Stimulated activated CD8-positive, alpha-beta memory T cell treated with anti-CD3 and anti-CD28 coated beads, Interleukin-2, amount 100 ng/mL, for 48 hours (primary cell): ENCODE results near the gene FAM32A.
A peak's percentile ranks its signal among the peaks of the same experiment; 100 is the strongest.

ENCODE experiments used
- DNase-seq, 2 donors: peaks; one replicate each; pipeline ENCODE4 v3.0.0-alpha.2; 2020; ENCODE audit warnings: low read depth in 2 of 2

The FAM32A gene

DNA sequence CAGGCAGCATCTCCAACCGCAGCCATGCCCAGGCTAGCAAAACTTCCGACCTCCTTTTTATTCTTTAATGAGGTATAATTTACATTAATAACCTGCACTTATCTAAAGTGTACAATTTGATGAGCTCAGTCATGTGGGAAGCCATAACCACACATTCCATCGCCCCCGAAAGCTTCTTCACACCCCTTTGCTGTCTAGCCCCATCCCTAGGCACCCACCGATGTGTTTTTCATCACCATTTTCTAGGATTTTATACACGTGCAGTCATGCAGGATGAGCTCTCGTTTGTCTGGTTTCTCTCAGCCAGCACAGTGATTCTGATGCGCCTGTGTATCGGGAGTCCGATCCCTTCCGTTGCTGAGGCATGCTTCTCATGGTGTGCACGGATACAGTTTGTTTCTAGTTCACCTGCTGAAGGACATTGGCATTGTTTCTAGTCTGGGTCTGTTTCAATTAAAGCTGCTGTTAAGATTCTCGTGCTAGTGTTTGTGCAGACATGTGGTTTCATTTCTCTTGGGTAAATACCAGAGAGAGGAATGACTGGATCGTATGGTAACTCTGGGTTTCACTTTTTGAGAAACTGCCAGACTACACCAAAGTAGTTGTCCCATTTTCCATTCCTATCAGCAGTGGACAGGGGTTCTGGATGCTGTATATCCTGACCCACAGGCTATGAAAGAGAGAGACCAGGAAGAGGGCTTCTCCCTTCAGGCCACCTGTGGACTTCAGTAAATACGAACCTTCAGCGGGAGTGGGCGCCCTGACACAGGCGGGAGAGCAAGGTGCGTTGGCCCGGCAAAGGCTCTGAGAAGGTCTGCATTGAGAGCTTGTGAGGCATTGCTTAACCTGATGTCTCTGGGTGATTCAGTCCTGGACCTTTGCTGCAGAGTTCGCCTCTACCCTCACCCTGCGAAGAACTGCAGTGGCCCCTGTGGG lies 17.4 kb downstream of the FAM32A start:
- DNase-seq, result no peak

DNA sequence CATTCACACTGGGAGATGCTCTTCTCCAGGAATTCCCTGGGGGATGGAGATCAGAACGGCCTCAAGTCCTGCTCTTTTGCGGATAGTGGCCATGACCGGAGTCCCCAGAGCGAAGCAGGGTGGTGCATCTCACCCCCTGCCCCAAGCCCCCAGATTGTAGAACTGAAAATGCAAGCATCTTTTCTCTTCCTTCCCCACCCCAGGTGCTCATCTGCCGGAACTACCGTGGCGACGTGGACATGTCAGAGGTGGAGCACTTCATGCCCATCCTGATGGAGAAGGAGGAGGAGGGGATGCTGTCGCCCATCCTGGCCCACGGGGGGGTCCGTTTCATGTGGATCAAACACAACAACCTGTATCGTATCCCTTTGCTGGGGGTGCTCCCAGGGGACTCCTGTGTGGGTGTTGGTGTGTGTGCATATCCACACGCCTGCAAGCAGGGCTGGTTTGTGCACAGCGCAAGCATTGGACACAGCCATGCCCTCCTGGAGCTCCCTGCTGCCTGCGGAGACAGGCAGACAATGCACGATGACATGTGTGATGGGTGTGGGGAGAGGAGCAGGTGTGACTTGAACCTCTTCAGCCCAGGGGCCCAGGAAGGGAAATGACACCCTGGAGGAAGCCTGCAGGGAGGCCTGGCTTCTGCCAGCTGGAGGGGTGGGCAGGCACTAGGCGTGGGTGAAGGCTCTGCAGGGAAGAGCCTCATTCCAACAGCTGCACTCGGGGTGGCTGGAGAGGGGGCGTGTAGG lies 18.2 kb downstream of the FAM32A start:
- DNase-seq, result no peak

DNA sequence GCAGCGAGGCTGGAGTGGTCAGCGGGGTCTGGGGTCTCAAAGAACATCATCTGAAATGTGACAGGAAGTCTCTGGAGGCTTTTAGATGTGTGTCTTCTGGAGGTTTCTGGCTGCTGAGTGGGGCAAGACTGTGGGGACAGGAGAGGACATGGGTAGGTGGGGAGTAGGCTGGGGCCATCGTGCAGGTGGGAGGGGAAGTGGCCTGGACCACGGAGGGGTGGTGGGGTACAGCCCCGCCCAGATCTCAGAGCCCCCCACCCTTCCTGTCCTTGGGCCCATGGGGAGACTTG lies 18.7 kb downstream of the FAM32A start:
- DNase-seq, result no peak

DNA sequence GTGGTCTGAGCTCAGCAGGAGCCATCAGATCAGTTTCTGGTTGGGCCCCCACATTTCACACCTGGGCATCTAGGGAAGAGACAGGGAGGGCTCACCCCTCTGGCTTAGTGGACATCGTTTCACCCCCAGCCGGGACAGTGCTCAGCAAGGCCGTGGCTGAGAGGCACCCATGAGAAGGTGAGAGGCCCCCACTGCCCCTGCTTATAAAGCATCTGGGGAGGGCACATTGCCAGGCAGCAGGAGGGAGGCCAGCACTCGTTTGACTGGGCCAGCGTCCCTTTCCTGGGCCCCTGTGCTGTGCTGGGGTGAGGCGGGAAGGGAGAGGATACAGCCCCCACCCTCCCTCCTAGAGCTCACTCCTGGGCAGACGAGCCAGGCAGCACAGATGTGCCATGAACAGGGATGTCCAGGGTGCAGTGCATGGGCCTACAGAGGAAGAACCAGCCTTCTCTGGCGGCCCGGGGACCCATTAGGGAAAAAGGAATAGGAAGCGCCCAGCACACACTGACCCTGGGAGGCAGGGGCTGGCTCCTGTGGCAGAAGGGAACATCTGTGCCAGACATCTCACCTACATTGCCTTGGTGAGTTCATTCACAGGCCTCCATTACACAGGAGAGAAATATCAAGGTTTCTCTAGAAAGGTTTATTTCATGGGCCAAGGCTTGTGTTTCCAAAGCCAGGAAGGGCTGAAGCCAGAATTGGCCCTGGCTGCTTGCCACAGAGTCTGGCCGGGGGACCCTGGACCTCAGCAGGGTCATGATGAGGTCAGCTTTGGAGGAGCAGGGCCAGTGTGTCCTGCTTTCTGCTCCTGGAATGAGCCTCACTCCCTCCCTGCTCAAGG lies 20.2 kb downstream of the FAM32A start:
- no peak for DNase-seq

DNA sequence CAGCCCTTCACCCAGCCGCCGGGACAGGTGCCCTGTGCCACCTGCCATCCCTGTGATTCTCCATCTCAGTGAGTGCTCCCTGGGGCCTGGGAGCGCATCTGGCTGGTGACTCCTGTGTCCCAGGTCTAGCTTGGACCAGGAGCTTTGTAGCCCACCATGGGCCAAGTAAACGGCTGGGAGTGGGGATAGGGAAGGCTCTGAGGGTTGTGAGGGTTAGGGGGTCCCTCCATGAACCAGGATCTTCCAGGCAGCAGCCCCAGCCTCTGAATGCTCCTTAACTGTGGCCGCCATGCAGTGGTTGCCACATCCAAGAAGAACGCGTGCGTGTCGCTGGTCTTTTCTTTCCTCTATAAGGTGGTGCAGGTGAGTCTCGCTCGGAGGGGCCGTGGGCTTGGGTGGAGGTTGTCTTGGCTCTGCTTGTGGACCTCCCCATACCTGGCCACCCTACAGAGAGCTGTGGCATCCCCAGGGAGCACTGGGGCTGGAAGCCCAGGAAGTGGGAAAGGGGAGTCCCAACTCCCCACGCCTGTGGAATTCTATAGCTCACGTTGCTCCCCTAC lies 20.9 kb downstream of the FAM32A start:
- no peak for DNase-seq

DNA sequence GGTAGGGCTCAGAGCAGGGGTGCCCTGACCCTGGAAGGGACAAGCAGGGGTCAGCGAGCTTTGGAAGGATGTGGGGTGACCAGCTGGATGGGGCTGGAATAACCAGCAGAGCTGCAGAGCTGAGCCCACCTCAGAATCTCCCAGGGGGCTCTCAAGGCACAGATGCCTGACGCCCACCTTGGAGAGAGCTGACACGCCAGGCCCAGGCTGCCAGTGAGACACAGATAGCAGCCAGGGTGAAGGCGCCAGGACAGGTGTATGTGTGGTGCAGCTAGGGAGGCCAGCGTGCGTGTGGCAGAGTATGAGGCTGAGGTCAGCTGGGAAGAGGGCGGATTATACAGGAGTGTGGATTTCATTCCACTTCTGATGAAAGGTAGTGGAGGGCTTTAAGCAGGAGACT lies 21.4 kb downstream of the FAM32A start:
- no peak for DNase-seq

DNA sequence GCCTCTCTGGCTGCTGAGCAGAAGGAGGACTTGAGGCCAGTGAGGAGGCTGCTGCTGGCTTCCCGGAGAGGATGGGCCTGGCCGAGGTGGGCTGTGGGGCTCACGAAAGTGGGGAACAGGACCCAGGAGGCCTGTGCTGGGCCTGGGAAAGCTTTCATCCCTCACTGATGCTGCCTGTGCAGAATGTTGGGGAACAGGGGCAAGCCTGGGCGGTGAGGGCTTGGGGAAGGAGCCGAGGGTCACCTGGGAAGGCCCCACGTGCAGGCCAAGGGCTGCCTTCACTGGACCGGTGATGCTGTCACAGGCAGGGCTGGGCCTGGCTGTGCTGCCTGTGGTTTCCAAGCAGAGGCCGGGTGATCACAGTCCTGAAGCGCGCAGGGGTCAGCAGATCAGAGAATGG lies 21.9 kb downstream of the FAM32A start:
- no peak for DNase-seq

DNA sequence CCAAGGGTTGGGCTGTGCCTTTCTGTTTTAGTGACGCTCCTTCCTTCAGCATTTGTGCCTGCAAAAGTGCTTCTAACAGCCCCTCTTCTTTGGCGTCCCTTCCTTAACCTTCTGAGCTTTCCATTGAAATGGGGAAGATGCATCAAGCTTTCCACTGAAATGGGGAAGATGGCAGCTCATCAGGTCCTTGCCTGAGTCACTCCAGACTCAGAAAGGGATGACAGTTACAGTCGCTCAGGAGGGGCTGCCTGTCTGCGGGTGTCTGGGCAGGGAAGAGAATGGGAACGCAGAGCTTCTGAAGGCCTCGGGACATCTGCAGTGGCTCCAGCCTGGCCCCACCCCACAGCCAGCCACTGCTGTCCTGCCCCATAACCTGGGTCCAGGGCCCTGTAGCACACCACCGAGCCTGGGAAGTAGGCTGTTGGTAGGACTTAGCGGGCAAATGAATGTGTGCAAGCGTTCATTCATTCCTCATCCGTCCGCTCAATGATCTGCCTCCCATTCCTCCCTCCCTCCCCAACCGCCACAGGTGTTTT lies 22.3 kb downstream of the FAM32A start:
- DNase-seq, result no peak

DNA sequence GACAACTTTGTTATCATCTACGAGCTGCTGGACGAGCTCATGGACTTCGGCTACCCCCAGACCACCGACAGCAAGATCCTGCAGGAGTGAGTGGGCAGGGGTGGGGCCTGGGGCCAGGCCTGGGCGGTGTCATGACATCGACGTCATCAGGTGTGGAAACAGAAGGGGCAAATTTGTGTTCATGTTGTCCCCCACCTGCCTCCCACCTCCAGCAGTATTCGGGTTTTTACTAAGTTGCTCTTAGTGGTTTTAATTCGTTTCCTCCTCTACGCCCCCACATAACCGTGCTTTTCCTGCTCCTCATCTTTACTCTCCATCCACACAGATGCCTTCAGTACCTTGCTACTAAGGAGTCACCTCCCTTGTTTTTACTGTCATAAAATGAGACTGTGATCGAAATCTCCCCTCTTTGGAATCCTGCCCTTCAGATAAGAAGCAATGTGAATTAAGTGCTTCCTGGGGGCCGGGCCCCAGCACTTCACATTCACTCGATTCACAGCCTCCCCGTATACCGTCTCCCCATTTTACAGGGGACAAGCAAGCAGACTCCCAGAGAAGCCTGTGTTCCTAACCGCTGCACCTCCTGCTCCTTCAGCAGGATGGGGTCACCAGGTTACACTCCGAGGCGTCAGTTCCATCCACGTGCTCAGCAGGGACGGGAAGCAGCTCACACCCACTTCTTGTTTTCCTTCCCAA lies 23.0 kb downstream of the FAM32A start:
- peak; percentile 40 to 44 for DNase-seq

DNA sequence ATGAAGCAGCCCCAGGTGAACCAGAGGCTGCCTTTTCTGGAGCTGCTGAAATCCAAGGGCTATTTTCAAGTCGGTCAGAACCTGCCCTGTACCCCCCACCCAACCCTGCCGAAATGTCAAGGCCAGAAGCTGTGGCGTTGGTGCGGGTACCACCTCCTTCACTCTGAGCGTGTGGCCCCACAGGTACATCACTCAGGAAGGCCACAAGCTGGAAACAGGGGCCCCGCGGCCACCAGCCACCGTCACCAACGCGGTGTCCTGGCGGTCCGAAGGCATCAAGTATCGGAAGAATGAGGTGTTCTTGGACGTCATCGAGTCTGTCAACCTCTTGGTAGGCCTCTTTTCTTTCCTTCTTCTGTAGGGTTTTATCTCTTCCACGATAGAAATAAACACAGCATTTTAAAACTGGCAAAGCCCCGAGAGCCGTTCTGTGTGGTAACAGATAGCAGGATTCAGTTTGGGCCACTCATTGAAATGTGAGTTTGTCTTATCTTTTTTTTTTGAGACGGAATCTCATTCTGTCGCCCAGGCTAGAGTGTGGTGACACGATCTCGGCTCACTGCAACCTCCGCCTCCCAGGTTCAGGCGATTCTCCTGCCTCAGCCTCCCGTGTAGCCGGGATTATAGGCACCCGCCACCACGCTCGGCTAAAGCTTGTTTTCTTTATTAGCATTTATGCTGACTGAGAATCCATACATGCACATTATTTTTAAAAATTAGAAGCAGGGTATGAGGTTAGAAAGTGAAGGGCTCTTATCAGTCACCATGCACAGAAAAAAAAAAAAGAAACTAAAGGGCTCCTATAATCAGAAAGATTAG lies 23.8 kb downstream of the FAM32A start:
- DNase-seq, result no peak

DNA sequence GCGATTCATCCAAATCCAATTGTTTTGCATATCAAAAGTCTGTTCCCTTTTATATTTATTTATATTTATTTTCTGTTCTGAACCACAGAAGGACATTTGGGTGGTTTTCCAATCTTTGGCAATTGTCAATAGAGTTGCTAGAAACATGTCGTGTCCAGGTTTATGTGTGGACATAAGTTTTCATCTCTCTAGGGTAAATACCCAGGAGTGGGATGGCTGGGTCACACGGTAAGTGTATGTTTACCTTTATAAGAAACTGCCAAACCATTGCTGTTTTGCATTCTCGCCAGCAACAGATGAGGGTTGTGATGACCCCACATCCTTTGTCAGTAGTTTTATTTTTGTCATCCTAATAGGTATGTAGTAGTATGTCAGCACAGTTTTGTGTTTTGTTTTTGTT lies 25.0 kb downstream of the FAM32A start:
- no peak for DNase-seq

DNA sequence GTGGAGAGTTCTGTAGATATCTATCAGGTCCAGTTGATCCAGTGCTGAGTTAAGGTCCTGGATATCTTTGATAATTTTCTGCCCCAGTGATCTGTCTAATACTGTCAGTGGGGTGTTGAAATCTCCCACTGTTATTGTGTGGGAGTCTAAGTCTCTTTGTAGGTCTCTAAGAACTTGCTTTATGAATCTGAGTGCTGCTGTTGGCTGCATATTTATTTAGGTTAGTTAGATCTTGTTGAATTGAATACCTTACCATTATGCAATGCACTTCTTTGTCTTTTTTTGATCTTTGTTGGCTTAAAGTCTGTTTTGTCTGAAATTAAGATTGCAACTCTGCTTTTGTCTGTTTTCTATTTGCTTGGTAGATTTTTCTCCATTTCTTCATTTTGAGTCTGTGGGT lies 27.9 kb downstream of the FAM32A start:
- no peak for DNase-seq

DNA sequence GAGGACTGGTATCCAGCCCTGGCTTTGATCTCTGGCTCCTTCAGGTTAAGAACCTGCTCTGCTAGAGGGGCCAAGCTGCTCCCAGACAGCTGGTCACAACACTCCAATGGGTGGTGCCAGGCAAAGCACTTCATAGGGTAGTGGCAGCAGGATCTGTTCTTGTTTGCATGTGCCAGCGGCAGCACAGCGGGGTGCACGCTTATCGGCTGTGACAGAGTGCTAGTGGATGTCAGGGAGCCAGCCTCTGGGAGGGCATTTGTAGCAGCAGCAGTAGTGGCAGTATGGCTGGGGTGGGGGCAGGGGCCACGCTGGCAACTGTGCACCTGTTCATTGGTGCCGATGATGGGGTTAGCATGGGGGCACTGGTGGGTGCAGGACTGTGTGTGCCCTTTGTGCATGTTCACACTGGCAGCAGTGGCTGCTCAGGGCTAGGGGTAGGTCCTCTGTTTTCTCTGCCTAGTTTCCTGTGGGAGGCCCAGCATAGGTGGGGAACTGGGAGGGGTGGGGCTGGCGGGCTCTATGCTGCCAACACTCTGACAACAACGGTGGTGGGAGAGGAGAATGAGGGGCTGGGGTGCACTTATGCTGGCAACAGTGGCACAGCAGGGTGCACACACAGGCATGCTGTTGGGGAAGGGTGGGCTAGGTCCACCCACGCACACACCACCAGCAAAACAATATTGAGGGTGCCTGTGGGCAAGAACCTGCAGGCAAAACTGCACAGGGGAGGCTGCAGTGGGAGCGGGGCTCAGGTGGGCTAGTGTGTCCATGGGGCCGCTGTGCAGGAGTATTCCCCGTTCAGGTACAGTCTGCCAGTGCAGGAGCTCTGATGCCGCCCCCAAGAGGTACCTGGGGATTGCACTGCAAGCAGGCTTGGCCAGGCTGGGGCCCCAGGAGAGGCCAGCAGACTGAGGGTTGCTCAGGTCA lies 31.8 kb downstream of the FAM32A start:
- DNase-seq, result no peak

DNA sequence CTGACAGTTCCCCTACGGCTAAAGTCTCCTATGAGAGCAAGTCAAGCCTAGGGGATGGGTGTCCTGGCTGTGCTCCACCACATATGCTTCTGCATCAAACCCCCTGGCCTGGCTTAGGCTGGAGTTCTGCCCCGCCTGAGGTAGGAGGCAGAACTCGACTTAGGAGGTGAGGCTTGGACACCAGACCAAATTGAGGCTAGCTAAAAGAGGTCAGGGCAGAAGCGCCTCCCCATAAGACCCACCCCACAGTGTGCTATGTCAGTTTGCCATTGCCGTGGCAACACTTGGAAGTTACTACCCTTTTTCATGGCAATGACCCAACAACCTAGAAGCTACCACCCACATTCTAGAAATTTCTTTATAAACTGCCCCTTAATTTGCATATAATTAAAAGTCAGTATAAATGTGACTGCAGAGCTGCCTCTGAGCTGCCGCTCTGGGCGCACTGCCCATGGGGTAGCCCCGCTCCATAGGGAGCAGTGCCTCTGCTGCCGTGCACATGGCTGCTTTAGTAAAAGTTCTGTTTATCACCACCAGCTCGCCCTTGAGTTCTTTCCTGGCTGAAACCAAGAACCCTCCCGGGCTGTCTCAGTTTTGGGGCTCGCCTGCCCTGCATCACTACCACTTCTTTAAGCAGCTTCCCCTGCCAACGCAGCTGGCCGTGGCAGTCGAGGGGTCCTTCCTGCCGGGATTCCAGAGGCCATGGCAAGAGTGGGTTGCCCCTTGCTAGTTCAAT lies 32.7 kb downstream of the FAM32A start:
- no peak for DNase-seq

DNA sequence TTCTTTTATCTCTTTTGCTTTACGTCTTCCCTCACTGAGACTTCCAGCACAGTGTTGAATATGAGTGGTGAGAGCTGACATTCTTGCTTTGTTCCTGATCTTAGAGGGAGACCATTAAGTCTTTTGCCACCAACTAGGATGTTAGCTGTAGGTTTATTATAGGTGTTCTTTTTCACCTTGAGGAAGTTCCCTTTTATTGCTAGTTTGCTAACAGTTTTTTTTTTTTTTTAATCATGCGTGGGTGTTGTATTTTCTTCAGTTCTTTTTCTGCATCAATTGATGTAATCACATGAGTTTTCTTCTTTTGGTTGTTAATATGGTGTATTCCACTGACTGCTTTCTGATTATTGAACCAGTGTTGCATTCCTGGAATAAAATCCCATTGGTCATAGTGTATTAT lies 33.6 kb downstream of the FAM32A start:
- no peak for DNase-seq

DNA sequence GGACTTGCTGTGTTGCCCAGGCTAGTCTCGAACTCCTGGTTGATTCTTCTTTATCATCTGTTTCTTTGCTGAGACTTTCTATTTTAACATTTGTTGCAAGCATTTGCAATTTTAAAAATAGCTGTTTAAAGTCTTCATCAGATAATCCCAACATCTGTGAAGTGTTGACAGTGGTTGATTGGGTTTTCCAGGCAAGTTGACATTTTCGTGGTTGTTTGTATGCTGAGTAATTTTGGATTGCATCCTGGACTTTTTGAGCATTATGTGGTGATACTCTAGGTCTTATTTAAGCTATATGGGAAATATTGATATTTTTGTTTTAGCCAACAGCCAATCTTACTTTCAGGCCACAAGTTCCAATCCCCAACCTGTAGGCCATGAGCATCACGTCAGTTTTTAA lies 37.6 kb downstream of the FAM32A start:
- no peak for DNase-seq

DNA sequence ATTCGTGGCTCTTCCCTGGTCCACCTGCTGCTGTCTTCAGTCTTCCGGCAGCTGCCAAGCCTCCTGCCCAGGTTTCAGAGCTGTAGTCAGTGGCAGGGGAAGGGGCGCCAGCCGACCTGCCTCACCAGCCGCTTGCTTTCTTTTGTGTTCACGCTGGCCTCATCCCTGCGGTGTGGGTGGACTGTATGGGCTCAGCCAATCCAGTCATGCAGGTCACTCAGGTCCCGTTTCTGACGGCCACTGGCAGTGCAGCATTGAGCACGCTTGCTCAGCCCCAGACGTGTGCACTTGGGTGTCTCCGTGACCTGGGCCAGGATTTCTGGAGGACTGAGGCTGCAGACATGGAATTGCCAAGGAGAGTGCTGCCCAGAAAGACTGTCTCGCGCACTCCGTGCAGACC lies 38.5 kb downstream of the FAM32A start:
- no peak for DNase-seq

DNA sequence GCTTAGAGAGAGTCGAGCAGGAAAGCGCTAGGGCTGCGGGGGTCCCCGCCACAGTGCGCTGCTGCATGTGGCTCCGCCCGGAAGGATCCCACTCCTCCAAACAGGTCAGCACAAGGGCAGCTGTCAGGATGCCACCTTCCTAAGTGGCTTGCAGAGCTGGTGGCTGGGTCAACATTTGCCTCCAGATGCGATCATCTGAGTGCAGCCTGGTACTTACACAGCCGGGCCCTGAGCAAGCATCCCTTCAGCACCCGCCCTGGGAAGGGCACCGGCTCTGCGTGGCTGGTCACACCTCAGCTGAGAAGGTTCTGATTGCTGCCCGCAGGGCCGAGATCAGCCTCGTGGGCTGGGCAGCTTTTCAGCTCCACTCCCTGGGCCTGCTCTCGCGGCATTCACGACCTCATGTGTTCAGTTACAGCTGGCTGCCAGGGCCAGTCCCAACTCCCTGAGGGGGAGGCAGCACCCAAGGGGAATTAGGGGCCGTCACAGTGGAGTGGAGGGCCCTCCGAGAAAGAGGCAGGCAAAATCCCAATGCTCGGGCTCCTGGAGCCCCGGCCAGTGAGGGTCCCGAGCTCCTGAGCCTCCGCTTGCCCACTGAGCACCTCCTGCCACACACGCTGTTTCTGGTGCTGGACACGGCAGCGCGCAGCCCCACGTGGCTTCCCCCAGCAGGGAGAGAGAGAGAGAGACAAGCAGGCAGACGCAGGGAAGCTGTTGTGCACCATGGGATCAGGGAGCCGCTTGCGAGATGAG lies 39.3 kb downstream of the FAM32A start:
- DNase-seq, result no peak
